ENCODE results near the gene HUNK.

- no peak for TF ChIP-seq CTCF (IDR thresholded peaks at IDR 0.05)
- TF ChIP-seq ZFX (IDR thresholded peaks at IDR 0.05; ENCODE audit: borderline replicate concordance) = no peak
These were observed 12.0 kb upstream of the HUNK start for GRCh38 chr21:31860851-31861250.

All from 22Rv1 (cell line).